Ishikawa (cell line): ENCODE results near the gene RHOBTB3.

Experiments
- CEBPB ChIP-seq: IDR thresholded peaks from 2 replicates; pipeline ENCODE4 v1.6.1; 2012
- CREB1 ChIP-seq: IDR thresholded peaks from 2 replicates; pipeline ENCODE4 v1.6.1; 2012; ENCODE audit warnings: low read depth
- EGR1 ChIP-seq: IDR thresholded peaks from 2 replicates; pipeline ENCODE4 v1.6.1; 2012
- EP300 ChIP-seq: IDR thresholded peaks from 2 replicates; pipeline ENCODE4 v1.6.1; 2012; ENCODE audit warnings: borderline replicate concordance
- FOXM1 ChIP-seq: IDR thresholded peaks from 2 replicates; pipeline ENCODE4 v1.6.1; 2012; ENCODE audit warnings: low read depth, borderline replicate concordance
- MAX ChIP-seq: IDR thresholded peaks from 2 replicates; pipeline ENCODE4 v1.6.1; 2012
- NFIC ChIP-seq: IDR thresholded peaks from 2 replicates; pipeline ENCODE4 v1.6.1; 2012
- RAD21 ChIP-seq: IDR thresholded peaks from 2 replicates; pipeline ENCODE4 v1.6.1; 2012; ENCODE audit warnings: low read depth
- REST ChIP-seq: IDR thresholded peaks from 2 replicates; pipeline ENCODE4 v1.6.1; 2012; ENCODE audit warnings: low read depth, mild to moderate bottlenecking
- TAF1 ChIP-seq: IDR thresholded peaks from 2 replicates; pipeline ENCODE4 v1.6.1; 2012; ENCODE audit warnings: low read depth, mild to moderate bottlenecking
- TCF12 ChIP-seq: IDR thresholded peaks from 2 replicates; pipeline ENCODE4 v1.6.1; 2012; ENCODE audit warnings: low read depth
- TEAD4 ChIP-seq: IDR thresholded peaks from 2 replicates; pipeline ENCODE4 v1.6.1; 2012
- USF1 ChIP-seq: IDR thresholded peaks from 2 replicates; pipeline ENCODE4 v1.6.1; 2012
- YY1 ChIP-seq: IDR thresholded peaks from 2 replicates; pipeline ENCODE4 v1.6.1; 2012; ENCODE audit warnings: low read depth
- ZBTB7A ChIP-seq: IDR thresholded peaks from 2 replicates; pipeline ENCODE4 v1.6.1; 2012; ENCODE audit warnings: low read depth

Gene RHOBTB3

GRCh38 chr5:95730730-95731570, at the start of gene RHOBTB3:
TSS of gene RHOBTB3 (plus strand) at chr5:95731336. CDS start at chr5:95731683, 347 bp downstream.
- TF ChIP-seq YY1 (no peak), MAX (peak; percentile 75), TEAD4 (0 out of 2 replicates have a peak, but pooled peaks have one; percentile 26), EGR1 (peak; percentile 79), CREB1 (no peak), ZBTB7A (no peak), CEBPB (no peak), RAD21 (no peak), USF1 (0 out of 2 replicates have a peak, but pooled peaks have one; percentile 50), REST (no peak), TAF1 (peak; percentile 74; the same call in 1 of the 2 replicates), FOXM1 (no peak), EP300 (no peak; the same call in 1 of the 2 replicates), TCF12 (peak; percentile 72), NFIC (no peak; the same call in 1 of the 2 replicates)

GRCh38 chr5:95682891-95683290, 48.2 kb upstream of the RHOBTB3 start, which contains the start of gene SPATA9:
TSS of gene SPATA9 (minus strand) at chr5:95682991. CDS start at chr5:95682854, 137 bp downstream.
- no peak for TF ChIP-seq FOXM1
- no peak for TF ChIP-seq REST
- no peak for TF ChIP-seq CREB1
- TF ChIP-seq USF1 = no peak
- TF ChIP-seq ZBTB7A = no peak
- TF ChIP-seq TCF12 = no peak
- no peak for TF ChIP-seq TAF1
- no peak for TF ChIP-seq MAX
- TF ChIP-seq YY1 = no peak

GRCh38 chr5:95684361-95684760, 46.8 kb upstream of the RHOBTB3 start:
- TF ChIP-seq CEBPB = no peak
- TF ChIP-seq FOXM1 = no peak
- TF ChIP-seq TEAD4 = no peak
- no peak for TF ChIP-seq EGR1
- no peak for TF ChIP-seq YY1
- TF ChIP-seq TCF12 = no peak
- no peak for TF ChIP-seq CREB1
- TF ChIP-seq USF1 = no peak
- no peak for TF ChIP-seq MAX
- TF ChIP-seq NFIC = no peak
- no peak for TF ChIP-seq REST
- no peak for TF ChIP-seq ZBTB7A
- no peak for TF ChIP-seq EP300
- TF ChIP-seq TAF1 = no peak
- TF ChIP-seq RAD21 = no peak
